Activated CD4-positive, alpha-beta T cell treated with anti-CD3 and anti-CD28 coated beads for 4 hours (primary cell): ENCODE data around the gene RSPH9.
A peak's percentile ranks its signal among the peaks of the same experiment; 100 is the strongest.

Source experiments
- DNase-seq, 2 donors: peaks; one replicate each; pipeline ENCODE4 v3.0.0-alpha.2; 2020

Gene RSPH9, protein sequence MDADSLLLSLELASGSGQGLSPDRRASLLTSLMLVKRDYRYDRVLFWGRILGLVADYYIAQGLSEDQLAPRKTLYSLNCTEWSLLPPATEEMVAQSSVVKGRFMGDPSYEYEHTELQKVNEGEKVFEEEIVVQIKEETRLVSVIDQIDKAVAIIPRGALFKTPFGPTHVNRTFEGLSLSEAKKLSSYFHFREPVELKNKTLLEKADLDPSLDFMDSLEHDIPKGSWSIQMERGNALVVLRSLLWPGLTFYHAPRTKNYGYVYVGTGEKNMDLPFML

GRCh38 chr6:43644940-43645612 is at the start of gene RSPH9:
TSS of gene RSPH9 (plus strand) at chr6:43645036. CDS start at chr6:43645099, 63 bp downstream.
- peak; percentile 63 to 65 for DNase-seq

GRCh38 chr6:43600595-43600994 is 44.2 kb upstream of the RSPH9 start:
- no peak for DNase-seq

DNA sequence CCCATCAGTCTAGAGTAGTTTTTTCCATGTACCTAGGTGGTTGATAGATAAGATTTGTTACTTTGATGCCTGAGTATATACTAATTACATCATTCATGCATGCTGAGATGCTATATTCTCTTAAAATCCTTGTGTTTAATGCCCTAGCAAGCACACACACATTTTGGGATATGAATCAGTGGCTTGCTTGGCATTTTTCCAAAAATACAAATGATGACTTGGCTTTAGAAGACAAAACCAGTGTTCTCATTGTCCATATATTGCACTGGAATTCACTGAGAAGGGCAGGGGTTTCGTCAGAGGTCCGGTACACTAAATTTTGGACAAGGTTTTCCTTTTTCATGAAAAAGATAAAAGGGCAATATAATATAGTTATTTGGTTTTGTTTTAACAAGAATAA is 40.7 kb upstream of the RSPH9 start:
- no peak for DNase-seq

DNA sequence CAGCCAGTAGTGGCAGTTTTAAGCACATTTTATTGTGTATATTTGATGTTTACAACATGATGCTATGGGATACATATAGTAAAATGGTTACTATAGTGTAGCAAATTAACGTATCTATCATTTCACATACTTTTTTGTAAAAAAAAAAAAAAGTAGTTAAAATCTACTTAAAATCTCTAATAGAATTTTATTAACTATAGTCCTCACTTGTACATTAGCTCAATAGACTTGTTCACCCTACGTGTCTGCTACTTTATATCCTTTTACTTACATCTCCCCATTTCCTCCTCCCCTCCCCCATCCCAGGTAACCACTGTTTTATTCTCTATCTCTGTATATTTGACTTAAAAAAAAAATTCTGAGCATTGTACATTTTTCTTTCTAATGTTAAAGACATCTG is 38.8 kb upstream of the RSPH9 start:
- no peak for DNase-seq

- DNase-seq = peak; percentile 36 to 64
Observed at GRCh38 chr6:43608310-43608763, 36.5 kb upstream of the RSPH9 start.

GRCh38 chr6:43608807-43609206 is 36.0 kb upstream of the RSPH9 start:
- DNase-seq = no peak

DNA sequence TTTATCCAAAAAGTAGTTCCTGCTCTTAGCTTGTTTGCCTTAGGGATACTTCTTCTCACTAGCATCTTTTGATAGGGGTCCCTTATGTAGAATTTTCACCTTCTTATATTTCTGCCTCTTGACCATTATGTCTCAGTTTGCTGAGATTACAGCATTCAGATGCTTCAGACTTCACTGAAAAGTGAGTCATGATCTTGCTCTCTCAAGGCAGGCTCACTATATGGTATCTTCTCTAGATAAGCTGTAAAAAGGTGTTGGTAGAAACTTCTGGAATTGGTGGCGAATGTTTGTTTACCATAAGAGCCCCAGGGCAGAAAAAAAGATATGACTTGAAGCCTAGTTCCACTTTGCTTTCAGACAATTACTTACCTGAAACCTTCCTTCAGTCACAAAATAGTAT is 35.4 kb upstream of the RSPH9 start:
- no peak for DNase-seq

- DNase-seq = no peak
Observed at GRCh38 chr6:43610431-43610830, 34.4 kb upstream of the RSPH9 start.

GRCh38 chr6:43613721-43614395 is 31.0 kb upstream of the RSPH9 start:
- DNase-seq = no peak

- no peak for DNase-seq
Observed at GRCh38 chr6:43614396-43614730, 30.5 kb upstream of the RSPH9 start.

GRCh38 chr6:43616725-43617472 is 27.9 kb upstream of the RSPH9 start:
- DNase-seq = no peak

- no peak for DNase-seq
Observed at GRCh38 chr6:43621078-43621835, 23.6 kb upstream of the RSPH9 start.

DNA sequence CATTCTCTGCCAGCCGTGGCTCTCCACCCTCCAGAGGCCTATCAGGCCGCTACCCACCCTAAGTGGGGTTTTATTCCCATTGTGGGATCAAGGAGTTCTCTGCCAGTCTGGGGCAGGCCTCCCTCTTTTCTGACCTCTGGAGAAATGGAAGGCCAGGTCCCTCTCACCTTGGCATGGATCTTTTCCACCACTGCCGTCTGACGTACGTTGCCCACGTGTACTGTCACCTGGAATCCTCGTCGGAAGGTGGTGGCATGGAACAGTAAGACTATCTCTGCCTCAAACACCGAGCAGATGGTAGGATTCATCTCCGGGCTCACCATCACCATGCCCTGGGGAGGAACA is 23.0 kb upstream of the RSPH9 start:
- no peak for DNase-seq

GRCh38 chr6:43622541-43622940 is 22.3 kb upstream of the RSPH9 start:
- DNase-seq = no peak

DNA sequence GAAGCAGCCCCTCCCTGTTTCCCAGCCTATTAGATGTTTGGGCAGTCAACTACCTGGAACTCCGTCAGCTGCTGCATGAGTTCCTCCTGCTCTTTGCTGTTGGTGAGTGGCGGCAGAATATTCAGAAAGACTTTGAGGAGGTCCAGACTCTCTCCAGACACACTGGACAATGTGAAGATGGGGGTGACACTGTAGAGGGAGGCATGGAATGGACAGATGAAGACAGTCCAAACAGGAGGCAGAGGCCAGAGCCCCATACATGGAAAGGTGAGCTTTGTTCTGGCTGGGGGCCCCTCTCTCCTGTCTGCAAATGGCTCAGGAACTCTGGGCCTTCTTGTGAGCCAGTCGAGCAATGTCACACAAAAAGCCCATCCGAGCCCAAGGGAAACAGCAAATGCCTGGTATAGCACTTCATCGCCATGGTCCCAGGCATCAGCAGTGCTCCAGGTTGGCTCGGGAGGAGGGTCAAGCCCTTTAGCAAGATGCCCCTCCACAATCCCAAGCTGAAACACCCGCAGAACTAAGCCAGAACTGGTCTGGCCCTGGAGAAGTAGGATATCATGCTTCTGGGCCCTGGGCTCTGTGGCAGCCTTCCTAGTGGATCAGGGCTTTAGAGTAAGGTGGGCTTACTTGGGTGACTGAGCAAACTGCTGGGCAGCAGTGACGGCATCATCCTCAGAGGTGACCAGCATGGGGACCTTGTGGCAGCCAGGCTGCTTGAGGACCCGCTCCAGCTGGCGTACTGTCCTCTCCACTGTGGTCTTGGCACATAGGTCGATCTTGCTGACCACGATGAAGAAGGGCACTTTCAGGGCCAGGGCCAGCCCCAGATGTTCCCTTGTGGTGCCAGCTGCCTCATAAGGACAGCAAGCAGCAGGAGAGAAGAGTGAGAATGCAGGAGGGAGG is 20.7 kb upstream of the RSPH9 start:
- DNase-seq = no peak

- DNase-seq = no peak
Observed at GRCh38 chr6:43624786-43625288, 20.0 kb upstream of the RSPH9 start.

DNA sequence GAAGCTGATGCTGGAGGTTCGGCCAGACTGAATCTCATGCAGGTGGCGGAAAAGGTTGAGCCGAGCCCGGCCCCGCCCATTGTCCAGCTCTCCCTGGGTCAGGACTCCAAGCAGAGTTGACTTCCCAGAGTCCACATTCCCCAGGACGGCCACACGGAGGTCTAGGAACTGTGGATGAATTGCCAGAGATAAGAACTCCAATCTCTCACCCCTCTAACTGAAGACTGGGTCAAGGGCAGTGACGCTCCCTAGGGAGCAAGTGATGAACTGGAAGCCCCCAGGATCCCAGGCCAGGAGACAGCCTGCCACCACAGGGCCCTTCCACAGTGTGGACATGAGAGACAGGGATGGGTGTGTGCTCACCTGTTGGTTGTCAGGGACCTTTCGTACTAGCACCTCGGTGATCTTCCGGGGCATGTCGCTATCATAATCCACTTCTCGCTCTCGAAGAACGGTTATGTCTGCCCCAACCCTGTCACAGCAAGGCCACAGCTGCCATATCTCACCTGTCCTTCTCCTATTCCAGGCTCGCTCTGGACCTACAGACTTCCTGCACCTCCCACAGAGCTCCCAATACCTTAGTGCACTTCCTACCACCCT is 19.3 kb upstream of the RSPH9 start:
- no peak for DNase-seq

DNA sequence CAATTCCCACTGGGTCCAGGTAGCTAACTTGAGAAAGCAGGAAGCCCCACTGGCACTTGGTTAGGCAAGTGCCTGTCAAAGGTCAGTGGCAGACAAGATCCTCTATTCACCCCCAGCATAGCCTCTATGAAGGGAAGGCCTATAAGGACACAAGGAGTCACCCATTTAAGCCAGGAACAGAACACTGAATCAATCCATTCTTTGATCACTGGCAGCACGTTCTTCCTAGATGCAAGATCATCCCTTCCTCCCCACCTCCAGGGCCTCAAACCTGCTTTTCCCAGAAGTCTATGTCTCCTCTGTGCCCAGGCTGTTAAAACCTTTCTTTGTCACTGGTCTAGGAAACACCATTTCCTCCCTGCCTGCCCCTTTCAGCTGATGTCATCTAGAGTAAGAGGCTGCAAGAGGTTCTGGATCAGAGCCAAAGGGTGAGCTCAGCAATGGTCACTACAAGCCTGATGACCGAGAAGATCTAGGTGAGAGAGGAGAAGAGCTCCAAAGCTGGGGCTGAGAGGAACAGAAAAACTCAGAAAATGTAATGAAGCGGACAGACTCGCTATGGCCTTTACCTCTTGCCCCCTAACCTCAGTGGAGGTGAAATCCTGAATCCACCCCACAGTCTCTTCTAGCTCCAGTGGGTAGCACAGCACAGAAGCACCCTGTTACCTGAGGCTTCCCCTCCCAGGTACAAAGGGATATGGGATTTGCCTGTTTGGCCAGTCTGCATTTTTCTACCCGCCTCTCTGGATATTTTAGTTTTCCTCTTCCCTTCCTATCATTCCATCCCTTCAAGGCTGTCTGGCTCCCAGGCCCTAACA is 17.6 kb upstream of the RSPH9 start:
- no peak for DNase-seq

- DNase-seq = peak; percentile 45 to 51
Observed at GRCh38 chr6:43628393-43629103, 16.3 kb upstream of the RSPH9 start.
